SU-DHL-6 (cell line): ENCODE measurements around the gene SYT13.

Experiments used
- H2AFZ ChIP-seq: fragments of 200-600 bp; sonication (generic); 2 replicates; pipeline ENCODE4 v1.6.1; 2014; ENCODE audit warnings: low read depth, mild to moderate bottlenecking, moderate library complexity, mixed read lengths, antibody characterized with exemption, low read length; ENCODE audit not compliant: severe bottlenecking
- H3F3A ChIP-seq: fragments of 200-600 bp; shearing (Covaris generic); 2 replicates; pipeline ENCODE4 v1.6.0; 2016; ENCODE audit warnings: antibody characterized with exemption, mild to moderate bottlenecking; ENCODE audit not compliant: insufficient read depth
- H3K27ac ChIP-seq: fragments of 200-600 bp; sonication (generic); 2 replicates; pipeline ENCODE4 v1.5.1; 2016; ENCODE audit warnings: low read depth, mild to moderate bottlenecking, low read length, moderate library complexity, mixed read lengths
- H3K27me3 ChIP-seq: fragments of 200-600 bp; sonication (generic), shearing (Covaris generic); 2 replicates; pipeline ENCODE4 v1.6.0; 2014; ENCODE audit warnings: mild to moderate bottlenecking, low read length
- H3K36me3 ChIP-seq: fragments of 200-600 bp; sonication (generic); 2 replicates; pipeline ENCODE4 v1.6.1; 2014; ENCODE audit warnings: mild to moderate bottlenecking, low read length, mixed read lengths
- H3K4me2 ChIP-seq: fragments of 300-600, 200-600 bp; shearing (Covaris generic), sonication (generic); 2 replicates; pipeline ENCODE4 v1.6.0; 2014; ENCODE audit warnings: low read length, low read depth, mild to moderate bottlenecking; ENCODE audit not compliant: poor library complexity, severe bottlenecking
- H3K4me3 ChIP-seq: fragments of 200-600 bp; sonication (generic); 2 replicates; pipeline ENCODE4 v1.5.1; 2014; ENCODE audit warnings: antibody characterized with exemption, low read length, mild to moderate bottlenecking, mixed read lengths; ENCODE audit not compliant: insufficient read depth, poor library complexity, severe bottlenecking
- H3K79me2 ChIP-seq: fragments of 200-600 bp; sonication (generic); 2 replicates; pipeline ENCODE4 v1.6.1; 2014; ENCODE audit warnings: mild to moderate bottlenecking, low read length, moderate library complexity; ENCODE audit not compliant: insufficient read depth
- H3K9ac ChIP-seq: fragments of 200-600 bp; sonication (generic); 2 replicates; pipeline ENCODE4 v1.7.0; 2014; ENCODE audit warnings: mild to moderate bottlenecking, low read length
- H3K9me2 ChIP-seq: fragments of 200-600 bp; sonication (generic); replicated peaks from 2 replicates; pipeline ENCODE4 v1.6.1; 2014; ENCODE audit warnings: low read length; ENCODE audit not compliant: insufficient read depth
- H3K9me3 ChIP-seq: fragments of 200-600 bp; sonication (generic); 2 replicates; pipeline ENCODE4 v1.6.1; 2014; ENCODE audit warnings: low read length, mixed read lengths; ENCODE audit not compliant: insufficient read depth
- H4K20me1 ChIP-seq: fragments of 200-600 bp; sonication (generic); 2 replicates; pipeline ENCODE4 v1.6.1; 2014; ENCODE audit warnings: low read depth, mild to moderate bottlenecking, antibody characterized with exemption, low read length, moderate library complexity, mixed read lengths
- CTCF ChIP-seq: fragments of 200-600 bp; sonication (generic); IDR thresholded peaks from one replicate; pipeline ENCODE4 v1.5.1; 2017; ENCODE audit warnings: antibody characterized with exemption, mild to moderate bottlenecking, low read length, moderate library complexity; ENCODE audit not compliant: insufficient read depth, poor library complexity, severe bottlenecking
- EZH2phosphoT487 ChIP-seq: fragments of 200-600 bp; sonication (generic), shearing (Covaris generic); conservative IDR thresholded peaks from 2 replicates; pipeline ENCODE4 v1.6.1; 2018; ENCODE audit warnings: mild to moderate bottlenecking, antibody characterized with exemption, low read length, moderate library complexity, mixed read lengths

SYT13 gene

GRCh38 chr11:45243967-45244366 lies 42.2 kb downstream of the SYT13 start:
- H3K27ac ChIP-seq: no peak overlapping the region
- no peaks in the 10 kb centered on the region for H3K9me2 ChIP-seq
- no peak overlapping the region for H3K4me2 ChIP-seq
- no peak overlapping the region for H3K4me3 ChIP-seq
- TF ChIP-seq EZH2phosphoT487: no peak
- no peak for TF ChIP-seq CTCF
- H2AFZ ChIP-seq: no peak overlapping the region
- no peaks in the 10 kb centered on the region for H3K79me2 ChIP-seq
- H3K9ac ChIP-seq: no peak overlapping the region
- H3K36me3 ChIP-seq: no peaks in the 10 kb centered on the region
- no peaks in the 10 kb centered on the region for H3F3A ChIP-seq
- H4K20me1 ChIP-seq: no peaks in the 10 kb centered on the region
- H3K9me3 ChIP-seq: no peaks in the 10 kb centered on the region
- H3K27me3 ChIP-seq: no peaks in the 10 kb centered on the region

DNA sequence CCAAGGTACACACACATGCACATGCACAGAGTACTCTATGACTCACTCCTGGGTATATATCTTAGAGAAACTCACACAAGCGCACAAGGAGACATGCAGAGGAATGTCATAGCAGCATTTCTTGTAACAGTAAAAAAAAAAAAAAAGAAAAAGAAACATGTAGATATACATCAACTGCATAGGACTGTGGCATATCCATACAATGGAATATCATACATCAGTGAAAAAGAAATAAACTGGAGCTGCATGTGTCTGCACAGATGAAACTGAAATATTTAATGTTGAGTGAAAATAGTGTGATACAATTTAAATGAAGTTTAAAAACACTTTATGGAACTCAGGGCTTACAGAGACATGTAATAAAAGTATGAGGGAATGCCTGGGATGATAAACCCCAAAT lies 46.4 kb downstream of the SYT13 start:
- TF ChIP-seq EZH2phosphoT487 (no peak), CTCF (no peak)
- Histone ChIP-seq H3K27ac (no peak overlapping the region), H2AFZ (no peak overlapping the region), H3K4me2 (no peak overlapping the region), H3K36me3 (no peaks in the 10 kb centered on the region), H3K9me3 (no peaks in the 10 kb centered on the region), H3K4me3 (no peak overlapping the region), H3K79me2 (no peaks in the 10 kb centered on the region), H4K20me1 (no peaks in the 10 kb centered on the region), H3K9ac (no peak overlapping the region), H3F3A (no peaks in the 10 kb centered on the region), H3K27me3 (no peaks in the 10 kb centered on the region), H3K9me2 (no peaks in the 10 kb centered on the region)

GRCh38 chr11:45238724-45239123 lies 47.4 kb downstream of the SYT13 start:
- Histone ChIP-seq H4K20me1 (no peaks in the 10 kb centered on the region), H3K36me3 (no peaks in the 10 kb centered on the region), H3K27ac (no peak overlapping the region), H2AFZ (no peak overlapping the region), H3K79me2 (no peaks in the 10 kb centered on the region), H3K9ac (no peak overlapping the region), H3F3A (no peaks in the 10 kb centered on the region), H3K4me3 (no peak overlapping the region), H3K27me3 (no peaks in the 10 kb centered on the region), H3K4me2 (no peak overlapping the region), H3K9me2 (no peaks in the 10 kb centered on the region), H3K9me3 (no peaks in the 10 kb centered on the region)
- TF ChIP-seq EZH2phosphoT487: no peak
- no peak for TF ChIP-seq CTCF
